Esophagus muscularis mucosa (tissue), 4 donors: ENCODE results near the gene P2RY6. TPM values are rescaled to one million over a fixed set of nuclear protein-coding genes. Genes with fewer than 3 reads are reported as not detected.

ENCODE experiments used
- DNase-seq: peaks from one replicate; pipeline ENCODE4 v3.0.0-alpha.2; 2017; ENCODE audit errors: extremely low spot score
- H3K27ac ChIP-seq, 4 donors: fragments of 200-600 bp; sonication (generic); replicated peaks in 1 of 4; 1 replicate in 3 of 4; 2 replicates in 1 of 4; pipeline ENCODE4 v1.5.1; 2016 to 2019; ENCODE audit warnings: mild to moderate bottlenecking in 1 of 4
- H3K27me3 ChIP-seq, 4 donors: fragments of 200-600 bp; sonication (generic); one replicate each; pipeline versions ENCODE4 v1.5.1 to v1.6.0; 2016 to 2019
- H3K36me3 ChIP-seq, 4 donors: fragments of 200-600 bp; sonication (generic); one replicate each; pipeline ENCODE4 v1.5.1; 2016 to 2019
- H3K4me1 ChIP-seq, 4 donors: fragments of 200-600 bp; sonication (generic); one replicate each; pipeline ENCODE4 v1.5.1; 2016 to 2019
- H3K4me3 ChIP-seq, 4 donors: fragments of 200-600 bp; sonication (generic); 1 replicate in 2 of 4; 2 replicates in 2 of 4; pipeline ENCODE4 v1.5.1; 2016 to 2019; ENCODE audit warnings: mild to moderate bottlenecking in 4 of 4, moderate library complexity in 1 of 4
- H3K9me3 ChIP-seq, 4 donors: fragments of 200-600 bp; sonication (generic); 1 replicate in 3 of 4; 2 replicates in 1 of 4; pipeline ENCODE4 v1.5.1; 2016 to 2019
- CTCF ChIP-seq, 3 experiments: fragments of 200-600 bp in 2 of 3; fragments of 450-650 bp in 1 of 3; sonication (generic) in 2 of 3; IDR thresholded peaks; one replicate each; pipeline ENCODE4 v1.5.1; 2017 to 2019; ENCODE audit warnings: antibody characterized with exemption in 3 of 3, mild to moderate bottlenecking in 2 of 3, moderate library complexity in 1 of 3
- EP300 ChIP-seq: sonication (generic); formaldehyde crosslinking; IDR thresholded peaks from one replicate; pipeline ENCODE4 v1.6.1; 2017; ENCODE audit warnings: antibody characterized with exemption
- POLR2A ChIP-seq: fragments of 450-650 bp; IDR thresholded peaks from one replicate; pipeline ENCODE4 v1.6.1; 2017; ENCODE audit warnings: antibody characterized with exemption, moderate library complexity, mild to moderate bottlenecking, low read depth
- POLR2AphosphoS5 ChIP-seq, 2 donors: sonication (generic); formaldehyde crosslinking; IDR thresholded peaks; one replicate each; pipeline ENCODE4 v1.6.1; 2017; ENCODE audit warnings: antibody characterized with exemption in 2 of 2
- WGBS: methylation state at CpG from one replicate; pipeline ENCODE4 v1.1.5; 2018; 5-methylcytosine and 5-hydroxymethylcytosine counted together
- intact Hi-C: fragments of 100-400 bp; cut with DNase I; formaldehyde crosslinking; loops from one replicate; pipeline ENCODE4 v1.15.1; 2023
- total RNA-seq, 4 donors: library from RNA; depleted of rRNA; stranded (reverse); fragments of >200 nt; gene quantifications; one replicate each; pipeline versions ENCODE4 v1.1.0 to v1.2.1, GENCODE V29; 2016

The P2RY6 gene
- total RNA-seq, 4 donors from 2014 or later, result 1.6 to 4.8 (median 2.4) TPM

- Histone ChIP-seq H3K4me1 (peaks cover 4 to 9% (median 6%) of the 10 kb centered on the region in 4 donors), H3K4me3 (no peak overlapping the region), H3K27me3 (no peaks in the 10 kb centered on the region), H3K9me3 (no peaks in the 10 kb centered on the region), H3K27ac (no peak overlapping the region), H3K36me3 (no peaks in the 10 kb centered on the region)
- TF ChIP-seq CTCF (IDR thresholded peaks at IDR 0.05) (no peak), EP300 (no peak), POLR2A (no peak)
- 92% methylated on average over 25 of the region's 35 CpGs for WGBS
- no peak for DNase-seq
- intact Hi-C loops, result loop anchor here (5.0 kb wide), 1 partner anchor 96 kb away; no protein-coding TSS in a partner anchor
Observed at GRCh38 chr11:73296501-73297230, 24.5 kb downstream of the P2RY6 start.

- intact Hi-C loops, result loop anchor here (5.0 kb wide), 1 partner anchor 95 kb away; no protein-coding TSS in a partner anchor
- peaks cover 4 to 9% (median 6%) of the 10 kb centered on the region in 4 donors for H3K4me1 ChIP-seq
- no peaks in the 10 kb centered on the region for H3K27me3 ChIP-seq
- TF ChIP-seq POLR2AphosphoS5 (IDR thresholded peaks at IDR 0.05) (no peak), POLR2A (no peak), CTCF (IDR thresholded peaks at IDR 0.05) (no peak), EP300 (no peak)
- no peak overlapping the region for H3K4me3 ChIP-seq
- no peaks in the 10 kb centered on the region for H3K36me3 ChIP-seq
- H3K9me3 ChIP-seq, result no peaks in the 10 kb centered on the region
- H3K27ac ChIP-seq, result no peak overlapping the region
- WGBS, result 96% methylated on average over 12 of the region's 18 CpGs
- no peak for DNase-seq
Observed at GRCh38 chr11:73297231-73297590, 25.1 kb downstream of the P2RY6 start.

GRCh38 chr11:73297702-73298101 is 25.6 kb downstream of the P2RY6 start:
- intact Hi-C loops, result loop anchor here (5.0 kb wide), 1 partner anchor 95 kb away; no protein-coding TSS in a partner anchor
- DNase-seq, result no peak
- Histone ChIP-seq H3K4me1 (peaks cover 4 to 9% (median 6%) of the 10 kb centered on the region in 4 donors), H3K27ac (no peak overlapping the region), H3K36me3 (no peaks in the 10 kb centered on the region), H3K9me3 (no peaks in the 10 kb centered on the region), H3K27me3 (no peaks in the 10 kb centered on the region), H3K4me3 (no peak overlapping the region)
- WGBS, result 95% methylated on average over 3 of the region's 3 CpGs
- TF ChIP-seq EP300, result no peak
- no peak for TF ChIP-seq POLR2A
- no peak for TF ChIP-seq CTCF (IDR thresholded peaks at IDR 0.05)
- TF ChIP-seq POLR2AphosphoS5 (IDR thresholded peaks at IDR 0.05), result no peak

GRCh38 chr11:73298233-73298632 is 26.1 kb downstream of the P2RY6 start:
- WGBS, result 81% methylated on average over 5 of the region's 5 CpGs
- peaks cover 4 to 9% (median 6%) of the 10 kb centered on the region in 4 donors for H3K4me1 ChIP-seq
- H3K27ac ChIP-seq, result no peak overlapping the region
- TF ChIP-seq POLR2A (no peak), CTCF (IDR thresholded peaks at IDR 0.05) (no peak), POLR2AphosphoS5 (IDR thresholded peaks at IDR 0.05) (no peak), EP300 (no peak)
- no peaks in the 10 kb centered on the region for H3K27me3 ChIP-seq
- no peaks in the 10 kb centered on the region for H3K9me3 ChIP-seq
- intact Hi-C loops, result loop anchor here (5.0 kb wide), 1 partner anchor 94 kb away; no protein-coding TSS in a partner anchor
- no peak for DNase-seq
- H3K36me3 ChIP-seq, result no peaks in the 10 kb centered on the region
- H3K4me3 ChIP-seq, result no peak overlapping the region
